ENCODE measurements around the gene PINLYP. TPM values are rescaled to one million over a fixed set of nuclear protein-coding genes. Genes with fewer than 3 reads are reported as not detected.

The PINLYP gene
- total and polyA plus RNA-seq, 9 of the 15 experiments (the other 6 are each of a cell fraction or from before 2014, with no cell fraction given) = 1.00 to 6.7 (median 2.2) TPM

GRCh38 chr19:43533546-43534304 is 41.9 kb upstream of the PINLYP start:
- Histone ChIP-seq H4K20me1 (replicated peaks; ENCODE audit: control insufficient read depth, insufficient read depth, low read length) (no peaks in the 10 kb centered on the region; the same call in 1 of the 2 replicates), H3K4me2 (ENCODE audit: insufficient read depth, low read length) (peak overlapping the region; percentile 99), H3K36me3 (ENCODE audit: control insufficient read depth, insufficient read depth, low read length) (peaks cover 10% of the 10 kb centered on the region; the same call in 2 of the 3 replicates), H3K79me2 (ENCODE audit: control insufficient read depth, insufficient read depth, low read length) (no peaks in the 10 kb centered on the region), H3K9me1 (ENCODE audit: control insufficient read depth, insufficient read depth, low read length) (no peaks in the 10 kb centered on the region), H3K9me3 (replicated peaks; ENCODE audit: control insufficient read depth, insufficient read depth, low read depth, low read length) (no peaks in the 10 kb centered on the region), H3K4me3 (peak overlapping the region; percentile 45), H3K27me3 (ENCODE audit: control insufficient read depth in 2 of 2, insufficient read depth in 2 of 2, low read length in 2 of 2) (no peaks in the 10 kb centered on the region), H2AFZ (ENCODE audit: low read depth, low read length) (peak overlapping the region; percentile 93), H3K9ac (ENCODE audit: insufficient read depth in 1 of 2, low read depth in 2 of 2, low read length in 2 of 2) (peak overlapping the region; percentile 52 to 86), H3K4me1 (replicated peaks in 1 of 2; ENCODE audit: control insufficient read depth in 2 of 2, insufficient read depth in 2 of 2, low read length in 2 of 2) (peaks cover 5 to 35% of the 10 kb centered on the region in 2 experiments), H3K27ac (ENCODE audit: extremely low read depth, low read depth, low read length) (peak overlapping the region; percentile 59)
- POLR2A ChIA-PET = interaction anchor here (0.6 to 1.4 kb wide), 8 partner anchors 8 to 175 kb away, joined by 3 to 5 read pairs (median 4); no protein-coding TSS in a partner anchor
- under 1% methylated on average over 40 of the region's 41 CpGs for WGBS (ENCODE audit: insufficient coverage, low coverage, missing lambda C conversion rate)
- ATAC-seq (peak; percentile 96), DNase-seq (ENCODE audit: extremely low read depth in 1 of 4, low spot score in 3 of 4) (peak; percentile 98 to 100 (median 99)), FAIRE-seq (peak; percentile 100)
- in situ Hi-C loops (cut with MboI) = no loop called here
- intact Hi-C loops (cut with micrococcal nuclease) = loop anchor here (10.0 kb wide), 1 partner anchor 131 kb away; no protein-coding TSS in a partner anchor
- BruUV-seq (replicated peaks) = no TSS peak
- CTCF ChIA-PET (ENCODE audit: low intra/inter-chr PET ratio) = interaction anchor here (0.6 kb wide), 1 partner anchor 97 kb away, joined by 3 read pairs; no protein-coding TSS in a partner anchor
- TF ChIP-seq NFIC (IDR thresholded peaks at IDR 0.05) = peak; percentile 57
- TF ChIP-seq SUPT5H (IDR thresholded peaks at IDR 0.05) = peak; percentile 8; the same call in 1 of the 2 replicates
- peak; percentile 41 to 92; a peak in 2 of 4 replicates for TF ChIP-seq MAZ (CRISPR knock-in tag; conservative IDR thresholded peaks at IDR 0.05 in 1 of 2, IDR thresholded peaks at IDR 0.05 in 1 of 2)
- TF ChIP-seq MEIS2 (IDR thresholded peaks at IDR 0.05; ENCODE audit: partially characterized antibody) = peak; percentile 84
- TF ChIP-seq PRDM10 (IDR thresholded peaks at IDR 0.05; ENCODE audit: partially characterized antibody) = peak; percentile 66
- peak; percentile 87 for TF ChIP-seq CEBPB (tag; IDR thresholded peaks at IDR 0.05)
- TF ChIP-seq TCF7 (IDR thresholded peaks at IDR 0.05; ENCODE audit: borderline replicate concordance) = no peak
- TF ChIP-seq NCOA6 (IDR thresholded peaks at IDR 0.05) = peak; percentile 89
- TF ChIP-seq CCNT2 (IDR thresholded peaks at IDR 0.05; ENCODE audit: borderline replicate concordance, extremely low read depth, insufficient read length, low read depth, low read length) = peak; percentile 45
- 0 out of 2 replicates have a peak, but pooled peaks have one; percentile 1 for TF ChIP-seq ETS1 (conservative IDR thresholded peaks at IDR 0.05; ENCODE audit: control insufficient read depth, low read depth, low read length)
- peak; percentile 91 for TF ChIP-seq HNRNPLL (IDR thresholded peaks at IDR 0.05; ENCODE audit: low read depth, low read length, poor library complexity, severe bottlenecking)
- no peak for TF ChIP-seq ZNF695 (CRISPR knock-in tag; IDR thresholded peaks at IDR 0.05)
- TF ChIP-seq ZNF24 (IDR thresholded peaks at IDR 0.05) = 0 out of 2 replicates have a peak, but pooled peaks have one; percentile 4
- TF ChIP-seq THRAP3 (IDR thresholded peaks at IDR 0.05; ENCODE audit: borderline replicate concordance) = no peak
- TF ChIP-seq KLF1 (tag; IDR thresholded peaks at IDR 0.05) = 0 out of 2 replicates have a peak, but pooled peaks have one; percentile 7
- no peak for TF ChIP-seq ZNF707 (CRISPR knock-in tag; conservative IDR thresholded peaks at IDR 0.05)
- TF ChIP-seq MCM5 (IDR thresholded peaks at IDR 0.05; ENCODE audit: low read depth) = no peak
- TF ChIP-seq ZNF384 (IDR thresholded peaks at IDR 0.05; ENCODE audit: low read depth, low read length) = peak; percentile 91

Measured in K562 (cell line).